SK-N-DZ (cell line): ENCODE results near the gene NFKB1.

Experiments used
- DNase-seq: peaks from one replicate; pipeline ENCODE4 v3.0.0-alpha.2; 2015; ENCODE audit warnings: low spot score

NFKB1 gene

GRCh38 chr4:102627831-102628523, 126.8 kb downstream of the NFKB1 start:
- no peak for DNase-seq

- no peak for DNase-seq
Measured at GRCh38 chr4:102629673-102630072, 128.5 kb downstream of the NFKB1 start.

DNA sequence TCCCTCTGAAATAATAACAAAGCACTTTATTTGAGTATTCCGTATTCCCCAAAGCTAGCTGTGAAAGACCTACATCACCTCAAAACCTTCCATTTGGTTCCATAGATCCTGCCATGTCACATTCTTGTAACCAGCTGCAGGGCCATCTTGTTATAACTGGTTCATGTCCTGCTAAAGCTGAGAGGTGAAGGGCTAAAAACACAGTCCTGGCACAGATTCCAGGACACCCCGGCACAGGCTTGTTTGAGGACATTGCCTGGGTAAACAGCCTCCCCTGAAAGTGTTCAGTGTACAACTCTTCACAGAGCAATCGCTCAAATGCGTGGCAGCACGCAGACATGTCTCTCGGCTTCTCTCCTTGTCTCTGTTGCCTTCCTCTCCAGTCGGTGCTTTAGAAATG, 130.5 kb downstream of the NFKB1 start:
- DNase-seq: no peak

GRCh38 chr4:102632241-102633065, 131.3 kb downstream of the NFKB1 start:
- no peak for DNase-seq

GRCh38 chr4:102633100-102633499, 131.9 kb downstream of the NFKB1 start:
- DNase-seq: no peak

- no peak for DNase-seq
Measured at GRCh38 chr4:102637391-102637790, 136.2 kb downstream of the NFKB1 start.

DNA sequence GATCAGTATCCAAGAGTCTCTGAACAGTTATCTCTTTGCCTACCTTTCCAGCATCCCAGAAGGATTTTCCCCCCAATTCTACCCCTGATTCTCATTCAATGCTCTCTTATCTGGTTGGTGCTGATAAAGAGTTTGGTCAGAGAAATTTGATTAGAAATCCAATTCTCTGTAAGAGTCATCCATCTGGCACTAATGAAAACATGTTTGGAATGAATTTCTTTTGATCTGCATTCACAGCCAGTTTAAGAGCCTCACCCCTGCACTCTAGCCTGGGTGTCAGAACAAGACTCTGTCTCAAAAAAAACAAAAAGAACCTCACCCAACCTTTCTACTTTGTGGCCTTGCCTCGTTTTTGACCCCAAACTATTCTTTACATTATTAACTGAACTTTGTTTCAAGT, 137.5 kb downstream of the NFKB1 start:
- no peak for DNase-seq

DNA sequence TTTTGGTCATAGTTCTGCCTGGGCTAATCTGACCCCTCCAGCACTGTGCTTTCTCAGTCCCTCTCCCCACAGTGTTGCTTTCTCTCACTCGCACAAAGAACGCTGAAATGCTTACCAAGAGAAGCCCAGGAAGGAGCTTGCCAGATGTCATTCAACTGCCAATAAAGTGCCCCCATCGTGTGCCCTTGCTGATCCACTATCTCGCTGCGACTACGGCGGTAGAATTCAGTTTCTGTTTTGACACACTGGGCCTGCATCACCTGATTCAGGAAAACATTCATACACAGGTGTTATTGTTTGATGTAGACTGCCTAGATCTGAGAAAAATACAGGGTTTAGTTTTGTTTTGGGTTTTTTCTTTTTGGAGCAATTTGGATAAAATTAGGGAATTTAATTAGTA, 138.4 kb downstream of the NFKB1 start:
- DNase-seq: no peak

GRCh38 chr4:102640669-102641068, 139.5 kb downstream of the NFKB1 start:
- no peak for DNase-seq

DNA sequence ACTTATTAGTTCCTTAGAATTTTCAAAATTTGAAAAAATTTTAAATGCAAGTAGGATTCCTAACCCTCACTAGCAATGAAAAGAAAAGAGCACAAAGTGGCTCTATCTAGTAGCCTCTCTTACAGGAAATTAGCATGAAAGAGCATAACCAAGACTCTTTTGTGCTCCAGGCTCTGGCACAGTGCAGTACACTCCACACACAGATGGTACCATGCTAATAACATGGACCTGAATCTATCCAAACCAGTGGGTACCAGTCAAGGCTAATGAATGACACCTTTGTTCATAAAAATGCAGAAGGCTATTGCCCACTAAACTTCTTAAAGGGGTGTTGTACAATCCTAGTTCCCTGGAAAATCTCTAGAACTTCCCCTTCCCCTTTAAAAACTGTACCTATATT, 140.6 kb downstream of the NFKB1 start:
- no peak for DNase-seq

DNA sequence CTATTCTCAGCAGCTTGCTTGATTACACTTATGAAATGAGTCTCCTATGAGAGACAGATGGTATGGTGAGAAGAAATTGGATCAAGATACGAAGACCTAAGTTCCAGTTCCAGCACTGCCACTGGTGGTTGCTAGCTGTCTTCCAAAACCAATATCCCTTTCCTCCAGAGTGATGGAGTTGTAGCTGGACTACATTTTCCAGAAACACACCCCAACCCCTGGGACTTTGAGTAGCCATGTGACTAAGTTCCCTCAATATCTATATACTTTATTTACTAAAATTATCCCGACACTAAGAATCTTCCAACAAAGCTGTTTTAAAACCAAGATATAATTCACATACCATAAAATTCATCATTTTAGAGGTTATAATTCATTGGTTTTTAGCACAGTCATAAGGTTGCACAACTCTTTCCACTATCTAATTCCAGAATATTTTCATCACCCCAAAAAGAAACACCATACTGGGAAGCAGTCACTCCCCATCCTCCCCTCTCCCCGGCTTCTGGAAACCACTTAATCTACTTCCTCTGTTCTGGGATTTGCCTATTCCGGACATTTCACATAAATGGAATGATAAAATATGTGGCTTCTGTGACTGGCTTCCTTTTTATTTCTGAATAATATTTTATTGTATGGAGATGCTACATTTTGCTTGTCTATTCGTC, 141.6 kb downstream of the NFKB1 start:
- no peak for DNase-seq

GRCh38 chr4:102647117-102647516, 146.0 kb downstream of the NFKB1 start:
- no peak for DNase-seq

DNA sequence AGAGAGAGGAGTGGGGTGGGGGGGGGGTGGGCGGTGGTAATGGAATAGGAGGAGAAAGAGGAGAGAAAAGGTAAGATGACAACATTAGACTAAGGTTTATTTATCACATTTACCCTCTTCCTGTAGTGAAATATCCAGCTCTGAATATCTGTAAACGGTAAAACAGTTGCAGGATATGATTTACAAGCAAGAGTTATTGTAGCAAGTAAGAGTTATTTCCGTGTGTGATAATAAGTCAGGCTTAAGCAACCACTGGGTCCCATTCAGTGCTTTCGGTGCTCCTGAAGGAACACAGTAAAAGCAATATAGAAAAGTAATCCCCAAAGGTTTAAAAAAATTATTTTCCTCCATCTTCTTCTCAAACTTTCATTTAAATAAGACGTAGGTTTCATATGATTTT, 156.0 kb downstream of the NFKB1 start:
- no peak for DNase-seq

GRCh38 chr4:102663073-102663472, 161.9 kb downstream of the NFKB1 start:
- DNase-seq: no peak

- no peak for DNase-seq
Measured at GRCh38 chr4:102665527-102665926, 164.4 kb downstream of the NFKB1 start.
